ENCODE data around the gene PDK2.

DNA sequence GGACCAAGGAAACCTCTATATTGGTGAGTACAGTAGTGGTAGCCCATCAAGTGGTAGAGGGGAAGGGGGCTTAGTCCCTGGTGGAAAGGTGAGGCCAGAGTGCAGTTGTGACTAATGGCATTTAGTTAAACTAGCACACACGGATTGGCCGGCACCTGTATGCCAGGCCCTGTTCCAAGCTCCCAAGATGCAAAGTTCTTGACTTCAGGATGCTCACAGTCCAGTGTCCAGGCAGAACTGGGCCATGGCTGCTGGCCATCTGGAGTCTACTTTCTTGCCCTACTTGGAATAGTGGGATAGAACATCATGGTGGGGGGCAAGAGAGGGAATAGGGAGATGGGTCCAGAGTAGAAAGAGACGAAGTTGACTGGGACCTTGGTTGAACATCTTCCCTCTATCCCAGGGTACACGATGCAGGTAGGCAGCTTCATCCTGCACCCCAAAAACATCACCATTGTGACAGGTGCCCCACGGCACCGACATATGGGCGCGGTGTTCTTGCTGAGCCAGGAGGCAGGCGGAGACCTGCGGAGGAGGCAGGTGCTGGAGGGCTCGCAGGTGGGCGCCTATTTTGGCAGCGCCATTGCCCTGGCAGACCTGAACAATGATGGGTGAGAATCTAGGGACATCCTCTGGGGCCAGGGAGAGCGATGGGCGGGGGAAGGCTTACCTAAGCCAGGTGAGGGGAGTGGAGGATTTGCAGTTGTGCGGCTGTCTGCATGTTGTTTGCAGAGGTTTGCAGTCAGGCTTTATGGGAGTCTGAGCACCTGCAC, 24.1 kb upstream of the PDK2 start:
- TF ChIP-seq TARDBP (IDR thresholded peaks at IDR 0.05) (no peak), FOXA1 (IDR thresholded peaks at IDR 0.05) (no peak), SP1 (IDR thresholded peaks at IDR 0.05) (no peak)

Measured in HEK293T (cell line).